Adipose tissue (tissue), 3 donors: ENCODE data around the gene SLC20A1. TPM values are rescaled to one million over a fixed set of nuclear protein-coding genes. Genes with fewer than 3 reads are reported as not detected.

ENCODE experiments used
- polyA plus RNA-seq, 3 donors: library from polyadenylated mRNA; stranded (reverse); fragments of 200-250 nt; gene quantifications; one replicate each; pipeline ENCODE4 v1.2.3, GENCODE V29; 2013
- donor health status: healthy with polysubstance abuse.
- donor health status: Bipolar disorder and iron deficiency.
- donor health status: healthy.

The SLC20A1 gene
- polyA plus RNA-seq, 3 donors: 19.5 to 33.7 (median 31.3) TPM

Other genes starting within 250 kb of the SLC20A1 start
- gene RGPD8, start 212.3 kb upstream of the SLC20A1 start, polyA plus RNA-seq: 1 to 10 TPM in 2 of 3 donors, under 1 TPM in 1; 0.65 to 2.2 (median 1.6) TPM
- 10 to 100 TPM in 1 of 3 donors, 1 to 10 TPM in 2; 3.7 to 10.8 (median 9.9) TPM for gene TTL, start 163.8 kb upstream of the SLC20A1 start, polyA plus RNA-seq
- 1 to 10 TPM; 3.1 to 7.6 (median 4.4) TPM for gene POLR1B, start 103.5 kb upstream of the SLC20A1 start, polyA plus RNA-seq
- 10 to 100 TPM; 37.1 to 50.0 (median 42.3) TPM for gene CHCHD5, start 61.3 kb upstream of the SLC20A1 start, polyA plus RNA-seq
- gene NT5DC4, start 75.1 kb downstream of the SLC20A1 start, polyA plus RNA-seq: under 1 TPM in 1 of 3 donors, not detected in 2; 0.03 TPM
- under 1 TPM in 2 of 3 donors, not detected in 1; 0.05 to 0.16 TPM for gene CKAP2L, start 118.7 kb downstream of the SLC20A1 start, polyA plus RNA-seq
- 1 to 10 TPM in 1 of 3 donors, not detected in 2; 1.2 TPM for gene IL1A, start 138.6 kb downstream of the SLC20A1 start, polyA plus RNA-seq
- 10 to 100 TPM in 2 of 3 donors, 1 to 10 TPM in 1; 1.0 to 31.0 (median 17.8) TPM for gene IL1B, start 190.8 kb downstream of the SLC20A1 start, polyA plus RNA-seq